HepG2 (cell line): ENCODE data around the gene FMNL2. TPM values are rescaled to one million over a fixed set of nuclear protein-coding genes. Genes with fewer than 3 reads are reported as not detected.

ENCODE experiments used
- ATAC-seq: fragments of 200-7000 bp; cut with Tn5 transposase; 3 replicates; pipeline ENCODE4 v1.9.1; 2020; ENCODE audit warnings: mild to moderate bottlenecking, moderate library complexity
- BruUV-seq: library from RNA; stranded (reverse); fragments of 400-500 nt; replicated peaks from 2 replicates; lab custom pipeline; 2021; lab: Mats Ljungman, UMichigan
- CTCF ChIA-PET: fragments of 300-600 bp; formaldehyde crosslinking; extraction: SDS; loops from one replicate; lab custom pipeline; 2021; ENCODE audit warnings: low total read pairs, inconsistent platforms, low intra/inter-chr PET ratio; lab: Yijun Ruan, JAX
- POLR2A ChIA-PET: fragments of 350-600 bp; sonication (Branson Sonifier 250); formaldehyde crosslinking; loops from one replicate; lab custom pipeline; 2020; ENCODE audit warnings: antibody characterized with exemption, inconsistent platforms; lab: Yijun Ruan, JAX
- DNase-seq: peaks from one replicate; pipeline ENCODE4 v3.0.0-alpha.2; 2015; ENCODE audit warnings: low spot score
- FAIRE-seq: peaks from 3 replicates; lab custom pipeline; 2011; peaks lifted over from hg19 to GRCh38; lab: Jason Lieb, UNC
- H2AFZ ChIP-seq: one replicate; pipeline ENCODE4 v1.6.1; 2011; ENCODE audit warnings: low read length, inconsistent platforms
- H3K27ac ChIP-seq: fragments of 300-600 bp; 3 replicates; pipeline ENCODE4 v1.8.0; 2011; ENCODE audit warnings: mixed run types, mild to moderate bottlenecking, mixed read lengths, low read length, inconsistent platforms; ENCODE audit not compliant: insufficient read depth; ENCODE audit errors: extremely low read length
- H3K27me3 ChIP-seq, 2 experiments: fragments of 200-600 bp in 1 of 2; 2 replicates in 1 of 2; 3 replicates in 1 of 2; pipeline versions ENCODE4 v1.6.0 to v1.8.0; 2011; ENCODE audit warnings: low read length in 2 of 2, mild to moderate bottlenecking in 2 of 2, moderate library complexity in 2 of 2, inconsistent platforms in 1 of 2; ENCODE audit not compliant: insufficient read depth in 2 of 2, control insufficient read depth in 1 of 2
- H3K36me3 ChIP-seq, 2 experiments: fragments of 200-600 bp in 1 of 2; replicated peaks in 1 of 2; 2 replicates in 1 of 2; 3 replicates in 1 of 2; pipeline versions ENCODE4 v1.5.1 to v1.8.0; 2011; ENCODE audit warnings: low read length in 2 of 2, inconsistent platforms in 1 of 2; ENCODE audit not compliant: insufficient read depth in 2 of 2, control insufficient read depth in 1 of 2
- H3K4me1 ChIP-seq: 2 replicates; pipeline ENCODE4 v1.5.1; 2012; ENCODE audit warnings: low read length, inconsistent platforms; ENCODE audit not compliant: insufficient read depth
- H3K4me2 ChIP-seq: 2 replicates; pipeline ENCODE4 v1.6.0; 2011; ENCODE audit warnings: low read depth, low read length, inconsistent platforms
- H3K4me3 ChIP-seq, 3 experiments: fragments of 200-600 bp in 1 of 3; sonication (generic), shearing (Covaris generic) in 1 of 3; replicated peaks in 1 of 3; 2 replicates each; pipeline ENCODE4 v1.5.1; 2011 to 2016; ENCODE audit warnings: low read length in 3 of 3, inconsistent platforms in 2 of 3, low read depth in 2 of 3, mild to moderate bottlenecking in 2 of 3, control low read depth in 1 of 3, mixed read lengths in 1 of 3; ENCODE audit not compliant: insufficient read depth in 1 of 3
- H3K79me2 ChIP-seq: one replicate; pipeline ENCODE4 v1.6.1; 2011; ENCODE audit warnings: low read length, inconsistent platforms; ENCODE audit not compliant: insufficient read depth
- H3K9ac ChIP-seq: 2 replicates; pipeline ENCODE4 v1.6.0; 2011; ENCODE audit warnings: mild to moderate bottlenecking, low read depth, low read length, inconsistent platforms; ENCODE audit not compliant: insufficient read depth
- H3K9me3 ChIP-seq: 2 replicates; pipeline ENCODE4 v1.5.1; 2012; ENCODE audit warnings: mild to moderate bottlenecking, low read length
- H4K20me1 ChIP-seq: 2 replicates; pipeline ENCODE4 v1.6.0; 2011; ENCODE audit warnings: inconsistent platforms, mild to moderate bottlenecking, low read length, moderate library complexity; ENCODE audit not compliant: insufficient read depth
- BORCS8-MEF2B ChIP-seq: sonication (generic); formaldehyde crosslinking; IDR thresholded peaks from 2 replicates; pipeline ENCODE4 v1.8.0; 2022; ENCODE audit warnings: mild to moderate bottlenecking, missing genetic modification reagents
- HHEX ChIP-seq: IDR thresholded peaks from 2 replicates; pipeline ENCODE4 v1.6.1; 2016; ENCODE audit warnings: control low read depth
- KDM3A ChIP-seq: IDR thresholded peaks from 2 replicates; pipeline ENCODE4 v1.6.1; 2018; ENCODE audit warnings: low read depth, missing compliant biosample characterization
- RBM39 ChIP-seq: fragments of 200-400 bp; formaldehyde crosslinking; IDR thresholded peaks from one replicate; pipeline ENCODE4 v1.6.1; 2018; ENCODE audit warnings: antibody characterized with exemption, mild to moderate bottlenecking, low read depth, low read length; ENCODE audit not compliant: poor library complexity, severe bottlenecking
- STAT5B ChIP-seq: sonication (generic); formaldehyde crosslinking; IDR thresholded peaks from 2 replicates; pipeline ENCODE4 v1.4.0; 2020; ENCODE audit warnings: missing genetic modification reagents
- ZBTB7B ChIP-seq: sonication (generic); formaldehyde crosslinking; IDR thresholded peaks from 2 replicates; pipeline ENCODE4 v1.4.0; 2020; ENCODE audit warnings: missing genetic modification reagents
- ZNF180 ChIP-seq: sonication (generic); formaldehyde crosslinking; IDR thresholded peaks from 2 replicates; pipeline ENCODE4 v1.4.0; 2020; ENCODE audit warnings: low read depth, missing genetic modification reagents, borderline replicate concordance
- ZNF350 ChIP-seq: sonication (generic); formaldehyde crosslinking; IDR thresholded peaks from 2 replicates; pipeline ENCODE4 v1.4.0; 2020; ENCODE audit warnings: mild to moderate bottlenecking, low read depth, missing genetic modification reagents, borderline replicate concordance
- ZNF556 ChIP-seq: sonication (generic); formaldehyde crosslinking; IDR thresholded peaks from 2 replicates; pipeline ENCODE4 v1.4.0; 2020; ENCODE audit warnings: mild to moderate bottlenecking, missing genetic modification reagents, borderline replicate concordance
- ZNF557 ChIP-seq: sonication (generic); formaldehyde crosslinking; IDR thresholded peaks from 2 replicates; pipeline ENCODE4 v1.4.0; 2020; ENCODE audit warnings: missing genetic modification reagents
- ZNF564 ChIP-seq: sonication (generic); formaldehyde crosslinking; IDR thresholded peaks from 2 replicates; pipeline ENCODE4 v1.8.1; 2023; ENCODE audit warnings: mild to moderate bottlenecking, missing genetic modification reagents
- ZNF691 ChIP-seq: sonication (generic); formaldehyde crosslinking; IDR thresholded peaks from 2 replicates; pipeline ENCODE4 v1.4.0; 2020; ENCODE audit warnings: missing genetic modification reagents, low read depth, mild to moderate bottlenecking, borderline replicate concordance
- WGBS: methylation state at CpG from one replicate; pipeline ENCODE4 v1.1.6; 2017; ENCODE audit warnings: low lambda C conversion rate; 5-methylcytosine and 5-hydroxymethylcytosine counted together
- in situ Hi-C: cut with HindIII; loops from 2 replicates; pipeline ENCODE4 v1.10.0; 2017; ENCODE audit warnings: low pct_unique_long_range_greater_than_20kb; ENCODE audit not compliant: extremely low pct_ligation_motif_present
- intact Hi-C: fragments of 100-400 bp; cut with micrococcal nuclease; formaldehyde crosslinking; loops from one replicate; pipeline ENCODE4 v1.10.0; 2022; ENCODE audit not compliant: unreplicated experiment
- polyA plus RNA-seq, 8 experiments: library from polyadenylated mRNA; depleted of rRNA in 3 of 8; stranded (reverse) in 7 of 8; unstranded in 1 of 8; fragments of >200 nt; fragmentation: Illumina TruSeq in 4 of 8; extraction: Trizol in 4 of 8; gene quantifications; 2 replicates each; pipeline versions ENCODE4 v1.2.1 to v1.2.3, GENCODE V29; 2011 to 2016; ENCODE audit warnings: low read depth in 4 of 8, missing spikeins in 1 of 8, mixed read lengths in 1 of 8; ENCODE audit not compliant: insufficient read depth in 1 of 8
- total RNA-seq, 5 experiments: library from RNA; depleted of rRNA; stranded (reverse); fragments of >200 nt; fragmentation: Illumina TruSeq; extraction: Trizol; gene quantifications; 2 replicates each; pipeline ENCODE4 v1.2.3, GENCODE V29; 2016; ENCODE audit warnings: low read depth in 1 of 5

Gene FMNL2
- total and polyA plus RNA-seq, 2 of the 13 experiments (the other 11 are each of a cell fraction or from before 2014, with no cell fraction given), result 66.5 to 67.7 TPM

DNA sequence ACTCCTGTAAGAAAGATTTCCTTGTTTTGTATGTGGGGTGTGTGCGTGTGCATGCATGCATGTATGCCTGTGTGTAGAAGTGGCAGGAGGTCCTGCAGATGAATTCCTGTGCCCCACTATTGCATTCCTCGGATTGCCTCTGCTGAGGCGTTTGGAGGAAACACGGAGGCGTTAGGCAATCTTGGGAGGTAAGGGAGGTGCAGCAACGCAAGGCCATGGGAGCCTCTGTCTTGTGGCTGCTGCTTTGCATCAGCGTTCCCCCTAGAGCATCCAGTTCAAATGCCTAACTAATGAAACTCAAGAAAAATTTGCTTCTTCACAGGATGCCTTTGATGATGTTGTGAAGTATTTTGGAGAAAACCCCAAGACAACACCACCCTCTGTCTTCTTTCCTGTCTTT is 302.3 kb downstream of the FMNL2 start (continued):
- TF ChIP-seq ZNF691 (CRISPR knock-in tag), result no peak
- TF ChIP-seq ZBTB7B, result no peak

- in situ Hi-C loops, result loop anchor here (5.0 to 10.0 kb wide), 3 partner anchors 303 to 603 kb away; partner anchors contain the start of gene FMNL2
- FAIRE-seq, result no peak
- H4K20me1 ChIP-seq, result no peaks in the 10 kb centered on the region
- BruUV-seq, result no TSS peak
- no peak overlapping the region for H3K4me3 ChIP-seq
- no peak for ATAC-seq
- intact Hi-C loops, result no loop called here
- H3K4me1 ChIP-seq, result no peaks in the 10 kb centered on the region
- no peak overlapping the region for H3K9ac ChIP-seq
- TF ChIP-seq HHEX, result no peak
- TF ChIP-seq ZNF556 (CRISPR knock-in tag), result no peak
- no peak for TF ChIP-seq ZNF564
- TF ChIP-seq STAT5B (CRISPR knock-in tag), result no peak
- no peak for TF ChIP-seq KDM3A (CRISPR knock-in tag)
- TF ChIP-seq ZNF557, result no peak
- TF ChIP-seq ZNF180 (CRISPR knock-in tag), result no peak
- no peak for TF ChIP-seq ZNF350 (CRISPR knock-in tag)
- TF ChIP-seq RBM39, result no peak
- TF ChIP-seq BORCS8-MEF2B (CRISPR knock-in tag), result no peak
- TF ChIP-seq, all 625 proteins: peak for 0
- ChIA-PET POLR2A (no interaction called here), CTCF (no interaction called here)
- WGBS, result 94% methylated on average over 2 of the region's 2 CpGs
- DNase-seq, result no peak
- Histone ChIP-seq H2AFZ (no peak overlapping the region), H3K27me3 (no peaks in the 10 kb centered on the region), H3K36me3 (peaks cover 40 to 81% of the 10 kb centered on the region in 2 experiments), H3K9me3 (no peaks in the 10 kb centered on the region), H3K4me2 (no peak overlapping the region), H3K79me2 (no peaks in the 10 kb centered on the region), H3K27ac (no peak overlapping the region)
Measured at GRCh38 chr2:152638056-152638455, 303.1 kb downstream of the FMNL2 start.
